ENCODE data around the gene MYO15B.
A peak's percentile ranks its signal among the peaks of the same experiment; 100 is the strongest.

MYO15B gene

DNA sequence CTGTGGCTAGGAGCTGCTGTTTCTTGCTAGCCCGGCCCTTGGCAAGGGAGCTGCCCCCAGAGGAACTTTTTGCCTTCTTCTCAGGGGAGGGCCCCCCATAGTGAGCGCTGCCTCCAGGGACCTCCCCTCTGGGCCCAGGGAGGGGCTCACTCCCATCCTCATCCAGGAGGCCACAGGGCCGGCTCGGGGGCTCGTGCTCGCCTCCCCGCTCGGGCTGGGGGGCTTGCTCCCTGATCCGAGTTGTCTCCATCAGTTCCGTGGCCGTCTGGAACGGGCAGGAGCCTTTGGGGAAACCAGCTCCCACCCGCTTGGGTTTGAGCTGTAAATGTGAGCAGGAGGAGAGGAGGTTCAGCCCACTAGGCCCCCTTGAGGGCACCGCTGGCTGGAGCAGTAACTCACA lies 41.6 kb downstream of the MYO15B start:
- no peak for TF ChIP-seq CTCF (IDR thresholded peaks at IDR 0.05; ENCODE audit: insufficient read depth, low read depth, low read length, missing control alignments)
- no peak overlapping the region for H3K4me3 ChIP-seq (ENCODE audit: low read depth, low read length)
- DNase-seq (ENCODE audit: low read depth): no peak

DNA sequence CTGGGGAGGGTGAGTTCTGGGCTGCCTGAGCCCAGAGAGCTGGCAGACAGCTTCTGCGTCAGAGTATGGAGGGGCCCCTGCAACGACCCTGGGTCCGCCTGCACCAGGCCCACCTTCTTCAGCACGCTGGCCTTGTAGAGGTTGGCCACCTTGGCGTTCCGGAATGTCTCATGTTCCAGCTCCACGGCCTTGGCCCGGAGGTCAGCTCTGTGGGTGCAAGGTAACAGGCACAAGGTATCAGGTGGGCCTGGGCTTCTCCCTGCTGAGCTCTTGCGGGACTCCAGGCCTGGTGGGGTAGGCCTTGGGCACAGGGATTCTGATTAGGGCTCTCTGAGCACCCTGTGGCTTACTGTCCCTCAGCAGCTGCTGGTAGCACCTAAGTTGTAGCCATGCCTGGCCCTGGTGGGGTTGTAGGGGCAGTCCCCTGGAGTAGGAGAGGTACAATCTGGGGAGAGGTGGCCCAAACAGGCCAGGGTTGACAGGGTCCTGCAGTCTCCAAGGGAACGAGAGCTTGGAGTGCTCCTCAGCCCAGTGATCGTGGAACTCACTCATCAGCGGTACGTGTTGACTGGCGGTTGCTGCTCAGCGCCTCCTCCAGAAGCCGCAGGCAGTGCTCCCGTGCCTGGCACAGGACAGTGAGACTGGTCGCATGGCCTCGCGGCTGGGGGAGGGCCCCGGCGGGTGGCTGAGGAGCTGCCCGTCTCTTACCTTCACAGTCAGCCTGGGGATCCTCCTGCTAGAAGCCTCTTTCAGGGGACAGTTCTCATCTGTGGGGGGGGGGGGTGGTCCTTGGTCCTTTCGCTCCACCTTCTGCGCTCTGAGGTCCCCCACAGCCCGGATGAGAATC lies 42.7 kb downstream of the MYO15B start:
- no peak for DNase-seq (ENCODE audit: low read depth)

GRCh38 chr17:75631353-75631752 lies 43.8 kb downstream of the MYO15B start:
- H3K4me3 ChIP-seq (ENCODE audit: low read depth, low read length): no peak overlapping the region
- TF ChIP-seq CTCF (IDR thresholded peaks at IDR 0.05; ENCODE audit: insufficient read depth, low read depth, low read length, missing control alignments): no peak
- DNase-seq (ENCODE audit: low read depth): no peak

More for the DNA sequence above, 42.7 kb downstream of the MYO15B start:
- H3K4me3 ChIP-seq (ENCODE audit: low read depth, low read length): no peak overlapping the region
- TF ChIP-seq CTCF (IDR thresholded peaks at IDR 0.05; ENCODE audit: insufficient read depth, low read depth, low read length, missing control alignments): no peak

DNA sequence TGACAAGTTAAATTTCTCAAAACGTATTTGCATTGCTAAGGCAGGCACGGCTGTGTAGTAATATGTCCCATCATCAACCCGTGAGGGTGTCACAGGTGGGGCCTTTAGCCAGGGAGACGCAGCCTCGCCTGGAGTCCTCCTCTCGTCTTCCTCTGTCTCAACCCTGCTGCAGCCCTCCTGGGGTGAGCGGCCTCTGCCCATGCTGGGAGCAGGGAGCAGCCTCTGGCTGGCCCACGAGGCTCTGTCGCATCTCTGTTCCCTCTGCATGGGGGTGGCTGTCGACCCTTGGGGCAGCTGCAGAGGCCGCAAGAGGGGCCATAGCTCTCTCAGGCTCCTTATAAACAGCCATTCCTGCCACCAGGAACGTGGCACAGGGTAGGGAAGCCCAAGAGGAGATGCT lies 44.8 kb downstream of the MYO15B start:
- no peak for TF ChIP-seq CTCF (IDR thresholded peaks at IDR 0.05; ENCODE audit: insufficient read depth, low read depth, low read length, missing control alignments)
- H3K4me3 ChIP-seq (ENCODE audit: low read depth, low read length): no peak overlapping the region
- DNase-seq (ENCODE audit: low read depth): no peak

DNA sequence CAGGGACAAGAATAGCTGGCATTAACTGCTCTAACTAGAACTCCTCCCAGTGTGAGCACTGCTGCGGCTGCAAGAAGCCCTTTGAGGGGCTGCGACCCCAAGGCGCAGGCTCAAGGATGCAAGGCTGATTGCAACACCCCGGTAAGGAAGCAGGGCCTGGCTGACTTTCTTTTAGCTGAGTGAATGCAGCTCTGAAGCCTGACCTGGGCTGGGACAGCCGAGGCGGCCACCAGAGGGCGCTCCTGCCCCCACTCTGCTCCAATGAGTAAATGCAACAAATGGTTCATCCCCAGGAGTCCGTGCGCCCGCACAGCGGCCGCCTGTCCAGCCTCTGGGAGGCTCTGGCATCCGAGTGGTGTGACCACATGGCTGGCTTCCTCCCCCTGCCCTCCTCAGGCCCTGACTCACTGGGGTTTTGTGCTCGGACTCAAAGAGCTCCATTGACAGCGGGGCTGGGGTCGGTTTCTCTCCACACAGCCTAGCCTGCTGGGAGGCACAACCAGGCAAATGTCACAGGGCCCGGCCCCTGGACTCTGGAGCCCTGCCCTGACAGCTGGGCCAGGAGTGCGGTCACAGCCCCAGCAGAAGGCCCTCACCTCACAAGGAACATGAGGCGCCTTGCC lies 45.4 kb downstream of the MYO15B start, which contains the start of gene SMIM5:
Gene SMIM5, plus strand, starts transcription at position 572 of the 623 bp plus-strand sequence. CDS start 6,768 bp downstream, outside the sequence.
- DNase-seq (ENCODE audit: low read depth): peak; percentile 82
- H3K4me3 ChIP-seq (ENCODE audit: low read depth, low read length): no peak within 1 kb of the TSS
- peak; percentile 97 for TF ChIP-seq CTCF (IDR thresholded peaks at IDR 0.05; ENCODE audit: insufficient read depth, low read depth, low read length, missing control alignments)

DNA sequence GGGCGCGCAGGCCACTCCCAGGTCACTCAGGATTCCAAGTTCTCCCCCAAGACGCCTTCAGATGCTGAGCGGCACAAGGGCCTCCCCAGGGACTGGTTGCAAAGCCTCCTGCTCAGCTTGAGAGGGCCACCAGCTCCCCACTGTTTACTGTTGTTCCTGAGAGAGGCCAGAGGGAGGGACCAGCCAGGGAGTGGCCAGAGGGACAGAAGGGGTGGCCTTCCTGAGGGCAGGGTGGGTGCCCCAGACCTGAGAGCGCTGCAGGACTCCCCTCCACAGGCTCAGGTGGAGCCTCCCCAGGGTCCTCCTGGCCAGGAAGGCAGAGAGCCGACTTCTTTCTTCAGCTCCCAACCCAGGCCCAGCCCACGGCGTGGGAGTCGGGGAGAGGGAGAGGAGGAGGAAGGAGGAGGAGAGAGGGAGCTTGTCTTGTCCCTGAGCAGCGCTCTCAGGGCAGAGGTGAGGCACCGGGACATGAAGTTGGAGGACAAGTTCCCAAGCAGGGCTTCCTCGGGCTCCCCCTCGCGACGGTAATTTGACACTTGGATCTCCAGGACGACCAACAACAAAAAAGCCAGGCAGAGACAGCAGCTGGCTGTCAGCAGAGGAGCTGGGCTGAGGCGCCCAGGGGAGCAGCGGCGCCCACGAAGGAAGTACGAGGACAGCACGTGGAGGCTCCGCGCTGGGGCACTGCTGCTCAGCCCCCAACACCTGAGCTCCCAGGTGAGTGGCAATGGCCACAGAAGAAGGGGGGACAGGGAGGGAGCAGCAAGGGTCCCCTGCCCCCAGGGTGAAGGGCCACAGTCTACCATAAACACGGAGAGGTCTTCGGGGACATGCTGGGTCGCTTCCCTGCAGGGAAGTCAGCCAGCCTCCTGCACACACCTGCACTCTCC lies 46.1 kb downstream of the MYO15B start:
- TF ChIP-seq CTCF (IDR thresholded peaks at IDR 0.05; ENCODE audit: insufficient read depth, low read depth, low read length, missing control alignments): peak; percentile 21
- DNase-seq (ENCODE audit: low read depth): peak; percentile 56
- no peak overlapping the region for H3K4me3 ChIP-seq (ENCODE audit: low read depth, low read length)
